HL-60 (cell line): ENCODE data around the gene LRBA.

ENCODE experiments used
- DNase-seq, 2 experiments: peaks; one replicate each; pipeline ENCODE4 v3.0.0-alpha.2; 2010 to 2020; ENCODE audit warnings: low read depth in 1 of 2, low spot score in 1 of 2
- H3K27ac ChIP-seq: fragments of 250-450 bp; sonication (Bioruptor Pico); replicated peaks from 2 replicates; pipeline ENCODE4 v1.5.1; 2020; ENCODE audit warnings: mild to moderate bottlenecking, moderate library complexity
- H3K27me3 ChIP-seq: fragments of 250-450 bp; sonication (Bioruptor Pico); 2 replicates; pipeline ENCODE4 v1.5.1; 2021; ENCODE audit warnings: mild to moderate bottlenecking, moderate library complexity; ENCODE audit not compliant: insufficient read depth, poor library complexity, severe bottlenecking
- H3K4me3 ChIP-seq: replicated peaks from 2 replicates; pipeline ENCODE4 v1.5.1; 2011; ENCODE audit warnings: mild to moderate bottlenecking, control low read depth, low read length; ENCODE audit not compliant: insufficient read depth
- CTCF ChIP-seq: IDR thresholded peaks from one replicate; pipeline ENCODE4 v1.5.1; 2011; ENCODE audit warnings: low read length, control low read depth, inconsistent platforms; ENCODE audit not compliant: insufficient read depth
- GABPA ChIP-seq: IDR thresholded peaks from 2 replicates; pipeline ENCODE4 v1.6.1; 2012; ENCODE audit warnings: low read depth
- POLR2AphosphoS5 ChIP-seq: IDR thresholded peaks from 2 replicates; pipeline ENCODE4 v1.6.1; 2012; ENCODE audit warnings: low read depth
- REST ChIP-seq: IDR thresholded peaks from 2 replicates; pipeline ENCODE4 v1.6.1; 2012; ENCODE audit warnings: low read depth; ENCODE audit not compliant: insufficient replicate concordance
- SPI1 ChIP-seq: IDR thresholded peaks from 2 replicates; pipeline ENCODE4 v1.6.1; 2012; ENCODE audit warnings: low read depth, mild to moderate bottlenecking, borderline replicate concordance

LRBA gene

GRCh38 chr4:150385606-150386005, 629.5 kb downstream of the LRBA start:
- DNase-seq = no peak
- Histone ChIP-seq H3K27ac (no peak overlapping the region), H3K27me3 (no peaks in the 10 kb centered on the region), H3K4me3 (no peak overlapping the region)
- TF ChIP-seq REST = no peak
- no peak for TF ChIP-seq SPI1
- TF ChIP-seq GABPA = no peak
- TF ChIP-seq POLR2AphosphoS5 = no peak
- no peak for TF ChIP-seq CTCF

DNA sequence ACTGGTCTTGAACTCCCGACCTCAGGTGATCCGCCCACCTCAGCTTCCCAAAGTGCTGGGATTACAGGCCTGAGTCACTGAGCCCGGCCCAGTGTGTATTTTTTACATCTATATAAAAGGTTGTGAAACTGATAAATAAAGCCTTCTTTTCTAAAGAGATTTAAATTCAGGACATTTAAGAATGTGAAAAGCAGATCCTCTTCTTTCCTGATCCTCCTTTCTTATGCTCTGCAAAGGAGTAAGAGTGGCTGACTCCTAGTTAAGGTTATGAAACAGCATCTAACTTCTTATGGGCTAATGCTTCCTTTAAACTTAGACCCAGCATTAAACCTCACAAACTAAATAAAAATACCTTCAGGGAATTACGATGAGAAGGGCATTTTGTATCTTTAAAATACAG, 630.8 kb downstream of the LRBA start:
- DNase-seq = no peak
- TF ChIP-seq SPI1 = no peak
- TF ChIP-seq CTCF = no peak
- TF ChIP-seq GABPA = no peak
- no peak for TF ChIP-seq REST
- no peak for TF ChIP-seq POLR2AphosphoS5
- no peak overlapping the region for H3K4me3 ChIP-seq
- no peak overlapping the region for H3K27ac ChIP-seq
- no peaks in the 10 kb centered on the region for H3K27me3 ChIP-seq

DNA sequence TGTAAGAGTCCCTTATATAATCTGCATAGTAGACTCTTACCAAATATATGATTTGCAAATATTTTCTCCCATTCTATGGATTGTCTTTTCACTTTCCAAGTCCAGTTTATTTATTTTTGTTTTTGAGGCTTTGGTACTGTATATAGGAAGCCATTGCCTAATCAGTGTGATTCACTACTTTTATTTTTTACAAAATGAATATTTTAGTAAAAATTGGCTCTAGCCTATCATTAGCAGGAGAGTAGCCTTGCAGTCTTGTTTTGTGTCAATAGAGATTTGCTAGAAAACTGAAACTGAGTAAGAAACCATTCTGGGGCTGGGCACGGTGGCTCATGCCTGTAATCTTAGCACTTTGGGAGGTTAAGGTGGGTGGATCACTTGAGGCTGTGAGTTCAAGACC, 633.1 kb downstream of the LRBA start:
- Histone ChIP-seq H3K27ac (no peak overlapping the region), H3K4me3 (no peak overlapping the region), H3K27me3 (no peaks in the 10 kb centered on the region)
- DNase-seq = no peak
- TF ChIP-seq CTCF (no peak), GABPA (no peak), SPI1 (no peak), REST (no peak), POLR2AphosphoS5 (no peak)
